Panc1 (cell line): ENCODE measurements around the gene FOXD2. TPM values are rescaled to one million over a fixed set of nuclear protein-coding genes. Genes with fewer than 3 reads are reported as not detected.

Experiments used
- ATAC-seq: fragments of 200-7000 bp; cut with Tn5 transposase; 2 replicates; pipeline ENCODE4 v1.9.1; 2020; ENCODE audit warnings: mild to moderate bottlenecking, moderate library complexity
- BruUV-seq: library from RNA; stranded (reverse); fragments of 400-500 nt; replicated peaks from 2 replicates; lab custom pipeline; 2021; lab: Mats Ljungman, UMichigan
- CTCF ChIA-PET: fragments of 300-600 bp; sonication (Branson Sonifier 250); formaldehyde crosslinking; loops from one replicate; lab custom pipeline; 2022; ENCODE audit warnings: antibody characterized with exemption; lab: Charles Lee
- POLR2A ChIA-PET: fragments of 300-600 bp; sonication (Branson Sonifier 250); formaldehyde crosslinking; loops from one replicate; lab custom pipeline; 2022; ENCODE audit warnings: antibody characterized with exemption; lab: Charles Lee
- DNase-seq: peaks from one replicate; pipeline ENCODE4 v3.0.0-alpha.2; 2010; ENCODE audit warnings: low read depth, low spot score
- H3K27ac ChIP-seq: 2 replicates; pipeline ENCODE4 v1.5.1; 2011; ENCODE audit warnings: mild to moderate bottlenecking, low read length, inconsistent platforms
- H3K27me3 ChIP-seq: fragments of 200-500 bp; sonication (Bioruptor generic); 2 replicates; pipeline ENCODE4 v1.6.0; 2014; ENCODE audit warnings: low read length, inconsistent platforms; ENCODE audit not compliant: control insufficient read depth, insufficient read depth
- H3K36me3 ChIP-seq: fragments of 200-500 bp; sonication (Bioruptor generic); 2 replicates; pipeline ENCODE4 v1.5.1; 2014; ENCODE audit warnings: inconsistent platforms, mild to moderate bottlenecking, low read length, moderate library complexity; ENCODE audit not compliant: control insufficient read depth, insufficient read depth
- H3K4me1 ChIP-seq: 2 replicates; pipeline ENCODE4 v1.5.1; 2011; ENCODE audit warnings: inconsistent platforms, mild to moderate bottlenecking, low read length, moderate library complexity; ENCODE audit not compliant: control insufficient read depth, insufficient read depth
- H3K4me3 ChIP-seq, 2 experiments: 2 replicates each; pipeline ENCODE4 v1.5.1; 2011 to 2012; ENCODE audit warnings: low read depth in 2 of 2, low read length in 2 of 2, mild to moderate bottlenecking in 2 of 2, inconsistent platforms in 1 of 2, moderate library complexity in 1 of 2
- H3K9me3 ChIP-seq: fragments of 200-500 bp; sonication (Bioruptor generic); 2 replicates; pipeline ENCODE4 v1.5.1; 2014; ENCODE audit warnings: low read depth, mild to moderate bottlenecking, inconsistent platforms, low read length, moderate library complexity; ENCODE audit not compliant: control insufficient read depth, insufficient read depth
- CTCF ChIP-seq: fragments of 450-650 bp; IDR thresholded peaks from 2 replicates; pipeline ENCODE4 v1.5.1; 2017; ENCODE audit warnings: mild to moderate bottlenecking
- POLR2AphosphoS5 ChIP-seq: IDR thresholded peaks from 2 replicates; pipeline ENCODE4 v1.6.1; 2012; ENCODE audit warnings: mild to moderate bottlenecking, low read depth, low read length, moderate library complexity
- REST ChIP-seq, 2 experiments: IDR thresholded peaks; 2 replicates each; pipeline ENCODE4 v1.6.1; 2011 to 2012; ENCODE audit warnings: low read depth in 2 of 2, control low read depth in 1 of 2, low read length in 1 of 2, mild to moderate bottlenecking in 1 of 2, moderate library complexity in 1 of 2; ENCODE audit not compliant: insufficient read depth in 1 of 2
- SIN3A ChIP-seq: IDR thresholded peaks from 2 replicates; pipeline ENCODE4 v1.6.1; 2012; ENCODE audit warnings: low read depth, mild to moderate bottlenecking, low read length, moderate library complexity, borderline replicate concordance; ENCODE audit not compliant: insufficient read depth
- TCF7L2 ChIP-seq: IDR thresholded peaks from 2 replicates; pipeline ENCODE4 v1.6.1; 2011; ENCODE audit warnings: mild to moderate bottlenecking, low read depth, low read length, inconsistent platforms
- in situ Hi-C: cut with HindIII; loops from 2 replicates; pipeline ENCODE4 v1.10.0; 2016; ENCODE audit warnings: low sequenced_read_pairs, low pct_unique_long_range_greater_than_20kb
- intact Hi-C: fragments of 100-400 bp; cut with micrococcal nuclease; formaldehyde crosslinking; loops from one replicate; pipeline ENCODE4 v1.10.0; 2022; ENCODE audit not compliant: unreplicated experiment
- total RNA-seq: library from RNA; stranded (reverse); gene quantifications from one replicate; pipeline ENCODE4 v1.2.1, GENCODE V29; 2021; ENCODE audit not compliant: unreplicated experiment

Gene FOXD2
- total RNA-seq, 1 experiment from 2014 or later = 2.2 TPM

GRCh38 chr1:47412437-47412836 is 25.4 kb upstream of the FOXD2 start:
- CTCF ChIA-PET = no interaction called here
- BruUV-seq = no TSS peak
- POLR2A ChIA-PET = no interaction called here
- intact Hi-C loops = no loop called here
- no peaks in the 10 kb centered on the region for H3K36me3 ChIP-seq
- DNase-seq (no peak), ATAC-seq (no peak)
- no peak overlapping the region for H3K27ac ChIP-seq
- H3K9me3 ChIP-seq = no peaks in the 10 kb centered on the region
- no peak overlapping the region for H3K4me3 ChIP-seq
- H3K27me3 ChIP-seq = no peaks in the 10 kb centered on the region
- TF ChIP-seq SIN3A (no peak), POLR2AphosphoS5 (no peak), CTCF (no peak), REST (IDR thresholded peaks at IDR 0.05; ENCODE audit: insufficient read depth in 1 of 2, low read depth in 2 of 2, low read length in 1 of 2) (no peak), TCF7L2 (no peak)
- no peaks in the 10 kb centered on the region for H3K4me1 ChIP-seq
- in situ Hi-C loops = no loop called here

GRCh38 chr1:47415728-47416318 is 22.0 kb upstream of the FOXD2 start, which contains the start of gene FOXE3:
FOXE3 (plus strand) TSS chr1:47416285; CDS start chr1:47416316, 31 bp downstream.
- no peaks in the 10 kb centered on the region for H3K9me3 ChIP-seq
- CTCF ChIA-PET = no interaction called here
- H3K27me3 ChIP-seq = no peaks in the 10 kb centered on the region
- POLR2A ChIA-PET = no interaction called here
- no peak within 1 kb of the TSS for H3K27ac ChIP-seq
- no TSS peak for BruUV-seq
- in situ Hi-C loops = no loop called here
- TF ChIP-seq TCF7L2 (no peak), SIN3A (no peak), REST (IDR thresholded peaks at IDR 0.05; ENCODE audit: insufficient read depth in 1 of 2, low read depth in 2 of 2, low read length in 1 of 2) (no peak), CTCF (no peak), POLR2AphosphoS5 (no peak)
- no peaks in the 10 kb centered on the region for H3K4me1 ChIP-seq
- intact Hi-C loops = no loop called here
- H3K36me3 ChIP-seq = no peaks in the 10 kb centered on the region
- no peak for ATAC-seq
- H3K4me3 ChIP-seq = peak within 1 kb of the TSS; percentile 37 to 40
- no peak for DNase-seq
